Measurements from ENCODE around the gene SLC24A3. TPM values are rescaled to one million over a fixed set of nuclear protein-coding genes. Genes with fewer than 3 reads are reported as not detected.

Gene SLC24A3
- total RNA-seq, 1 donor from 2014 or later, result 14.0 TPM

DNA sequence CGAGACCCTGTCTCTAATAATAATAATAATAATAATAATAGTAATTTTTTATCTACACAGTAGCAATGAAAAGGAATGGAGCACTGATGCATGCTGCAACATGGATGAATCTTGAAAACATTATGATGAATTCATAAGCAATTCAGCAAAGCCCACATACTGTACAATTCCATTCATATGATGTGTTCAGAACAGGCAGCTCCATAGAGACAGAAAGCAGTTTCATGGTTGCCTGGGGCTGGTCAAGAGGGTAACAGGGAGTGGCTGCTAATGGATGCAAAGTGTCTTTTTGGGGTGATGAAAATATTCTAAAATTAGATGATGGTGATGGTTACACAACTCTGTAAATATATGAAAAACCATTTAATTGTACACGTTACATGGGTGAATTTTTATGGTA lies 43.6 kb downstream of the SLC24A3 start:
- Mint-ChIP-seq H3K9me3 (peaks cover 4% of the 10 kb centered on the region), H3K27ac (no peak overlapping the region), H3K36me3 (peaks cover 4% of the 10 kb centered on the region), H3K4me1 (ENCODE audit: unreplicated experiment) (peaks cover 19% of the 10 kb centered on the region), H3K4me3 (peak overlapping the region; percentile 20), H3K27me3 (no peaks in the 10 kb centered on the region)
- TF ChIP-seq, protein P1, sequence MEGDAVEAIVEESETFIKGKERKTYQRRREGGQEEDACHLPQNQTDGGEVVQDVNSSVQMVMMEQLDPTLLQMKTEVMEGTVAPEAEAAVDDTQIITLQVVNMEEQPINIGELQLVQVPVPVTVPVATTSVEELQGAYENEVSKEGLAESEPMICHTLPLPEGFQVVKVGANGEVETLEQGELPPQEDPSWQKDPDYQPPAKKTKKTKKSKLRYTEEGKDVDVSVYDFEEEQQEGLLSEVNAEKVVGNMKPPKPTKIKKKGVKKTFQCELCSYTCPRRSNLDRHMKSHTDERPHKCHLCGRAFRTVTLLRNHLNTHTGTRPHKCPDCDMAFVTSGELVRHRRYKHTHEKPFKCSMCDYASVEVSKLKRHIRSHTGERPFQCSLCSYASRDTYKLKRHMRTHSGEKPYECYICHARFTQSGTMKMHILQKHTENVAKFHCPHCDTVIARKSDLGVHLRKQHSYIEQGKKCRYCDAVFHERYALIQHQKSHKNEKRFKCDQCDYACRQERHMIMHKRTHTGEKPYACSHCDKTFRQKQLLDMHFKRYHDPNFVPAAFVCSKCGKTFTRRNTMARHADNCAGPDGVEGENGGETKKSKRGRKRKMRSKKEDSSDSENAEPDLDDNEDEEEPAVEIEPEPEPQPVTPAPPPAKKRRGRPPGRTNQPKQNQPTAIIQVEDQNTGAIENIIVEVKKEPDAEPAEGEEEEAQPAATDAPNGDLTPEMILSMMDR (conservative IDR thresholded peaks at IDR 0.05), result no peak
- no peak for DNase-seq (ENCODE audit: extremely low spot score, unreplicated experiment)

DNA sequence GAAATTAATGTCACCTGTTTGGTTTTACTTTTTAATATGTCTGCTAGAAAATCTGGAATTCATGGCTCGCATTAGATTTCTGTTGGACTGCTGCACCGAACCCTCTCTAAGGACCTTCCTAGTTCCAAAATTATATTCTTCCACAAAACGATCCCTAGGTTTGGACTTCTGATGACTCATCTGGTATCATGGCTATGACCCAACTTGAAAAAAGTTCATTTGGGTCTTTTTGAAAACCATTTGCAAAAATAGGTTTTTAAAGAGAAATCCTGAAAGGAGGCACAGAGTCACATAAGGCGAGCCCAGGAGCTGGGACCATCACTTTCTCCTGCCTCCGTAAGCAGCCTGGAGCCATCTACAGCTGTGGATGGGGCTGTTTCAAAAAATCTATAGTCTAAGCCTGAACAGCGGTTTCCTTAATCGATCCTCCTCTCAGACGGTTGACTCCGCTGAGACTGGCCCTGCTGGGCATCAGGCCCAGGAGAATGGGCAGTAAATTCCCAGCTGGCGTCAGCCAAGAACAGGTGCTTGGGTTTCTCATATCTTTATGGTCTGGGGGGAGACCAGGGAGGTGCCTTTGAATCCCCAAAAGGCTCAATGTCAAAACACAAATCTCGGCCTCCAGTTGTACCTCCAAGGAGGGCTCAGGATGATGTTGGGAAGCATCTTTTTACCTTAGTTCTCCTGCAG lies 44.6 kb downstream of the SLC24A3 start:
- DNase-seq (ENCODE audit: extremely low spot score, unreplicated experiment), result no peak
- TF ChIP-seq, protein P1 (conservative IDR thresholded peaks at IDR 0.05), result no peak
- Mint-ChIP-seq H3K9me3 (peaks cover 4% of the 10 kb centered on the region), H3K27ac (no peak overlapping the region), H3K36me3 (peaks cover 4% of the 10 kb centered on the region), H3K4me3 (no peak overlapping the region), H3K4me1 (ENCODE audit: unreplicated experiment) (peaks cover 17% of the 10 kb centered on the region), H3K27me3 (no peaks in the 10 kb centered on the region)

- no peak for DNase-seq (ENCODE audit: extremely low spot score, unreplicated experiment)
- H3K4me1 Mint-ChIP-seq (ENCODE audit: unreplicated experiment), result peaks cover 13% of the 10 kb centered on the region
- H3K36me3 Mint-ChIP-seq, result peaks cover 4% of the 10 kb centered on the region
- H3K27me3 Mint-ChIP-seq, result no peaks in the 10 kb centered on the region
- no peak overlapping the region for H3K4me3 Mint-ChIP-seq
- TF ChIP-seq, protein P1 (conservative IDR thresholded peaks at IDR 0.05), result no peak
- peaks cover 4% of the 10 kb centered on the region for H3K9me3 Mint-ChIP-seq
- H3K27ac Mint-ChIP-seq, result no peak overlapping the region
These were observed 45.4 kb downstream of the SLC24A3 start for GRCh38 chr20:19257865-19258264.

DNA sequence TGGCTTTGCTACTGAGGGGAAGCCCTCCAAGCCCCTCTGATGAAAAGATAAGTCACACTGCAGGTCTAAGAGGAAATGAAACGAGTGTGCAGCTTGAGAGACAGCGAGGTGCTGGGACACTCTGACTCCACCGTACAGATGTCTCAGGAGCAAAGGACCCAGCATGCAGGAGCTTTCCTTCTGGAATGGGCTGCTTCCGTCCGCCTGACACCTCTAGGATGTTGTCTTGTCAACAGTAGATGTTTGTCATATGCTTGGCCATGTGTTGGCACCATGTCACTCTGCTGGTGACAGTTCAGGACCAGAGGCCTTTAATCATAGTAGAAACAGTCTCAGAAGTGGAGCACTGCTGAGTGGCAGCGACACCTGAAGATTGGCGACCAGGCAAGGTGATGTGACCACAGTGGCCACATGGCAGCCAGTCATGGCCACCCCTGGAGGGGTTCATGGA lies 46.7 kb downstream of the SLC24A3 start:
- Mint-ChIP-seq H3K36me3 (peaks cover 4% of the 10 kb centered on the region), H3K27ac (peak overlapping the region; percentile 31), H3K9me3 (peaks cover 4% of the 10 kb centered on the region), H3K27me3 (no peaks in the 10 kb centered on the region), H3K4me3 (no peak overlapping the region), H3K4me1 (ENCODE audit: unreplicated experiment) (peaks cover 15% of the 10 kb centered on the region)
- TF ChIP-seq, protein P1 (conservative IDR thresholded peaks at IDR 0.05), result no peak
- no peak for DNase-seq (ENCODE audit: extremely low spot score, unreplicated experiment)

GRCh38 chr20:19260412-19261090 lies 48.1 kb downstream of the SLC24A3 start:
- Mint-ChIP-seq H3K4me1 (ENCODE audit: unreplicated experiment) (peaks cover 24% of the 10 kb centered on the region), H3K4me3 (no peak overlapping the region), H3K27ac (no peak overlapping the region), H3K27me3 (no peaks in the 10 kb centered on the region), H3K36me3 (no peaks in the 10 kb centered on the region), H3K9me3 (no peaks in the 10 kb centered on the region)
- TF ChIP-seq, protein P1 (conservative IDR thresholded peaks at IDR 0.05), result no peak
- DNase-seq (ENCODE audit: extremely low spot score, unreplicated experiment), result no peak

Data from type B pancreatic cell (in vitro differentiated cells).